Activated T-cell treated with anti-CD3 and anti-CD28 coated beads, Interleukin-2, amount 50 U/mL, for 48 hours (primary cell): ENCODE measurements around the gene MAN1C1.

Source experiments
- DNase-seq, 2 experiments: peaks; one replicate each; pipeline ENCODE4 v3.0.0-alpha.2; 2020

Gene MAN1C1

DNA sequence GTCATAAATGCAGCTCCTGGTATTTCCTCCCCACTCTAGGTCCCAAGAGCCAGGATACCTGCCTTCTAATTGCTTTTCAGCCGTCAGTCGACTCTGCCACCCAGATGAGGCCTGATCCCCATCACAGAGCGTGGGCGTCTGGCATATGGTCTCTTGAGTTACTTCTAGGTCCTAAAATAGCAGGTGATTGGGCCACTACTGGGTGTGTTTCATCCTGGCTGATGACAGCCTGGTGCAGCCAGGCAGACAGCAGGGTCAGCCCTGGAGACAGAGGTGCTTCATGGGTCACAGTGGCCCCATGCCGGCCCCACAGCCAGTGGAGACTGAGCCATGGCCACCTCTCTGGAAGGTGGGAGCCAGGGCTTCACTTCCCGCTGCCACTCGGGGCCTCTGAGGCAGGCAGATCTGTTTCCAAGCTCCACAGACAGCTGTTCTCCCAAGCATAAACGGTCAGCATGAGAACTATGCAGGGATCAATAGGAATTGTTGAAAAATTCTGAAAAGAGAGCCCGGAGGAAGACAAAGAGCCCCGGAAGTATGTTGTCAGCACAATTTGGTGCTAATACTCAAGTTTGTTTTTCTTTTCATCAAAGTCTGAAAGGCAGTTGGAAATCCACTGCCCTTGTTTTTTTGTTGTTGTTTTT is 83.0 kb downstream of the MAN1C1 start:
- DNase-seq = no peak

DNA sequence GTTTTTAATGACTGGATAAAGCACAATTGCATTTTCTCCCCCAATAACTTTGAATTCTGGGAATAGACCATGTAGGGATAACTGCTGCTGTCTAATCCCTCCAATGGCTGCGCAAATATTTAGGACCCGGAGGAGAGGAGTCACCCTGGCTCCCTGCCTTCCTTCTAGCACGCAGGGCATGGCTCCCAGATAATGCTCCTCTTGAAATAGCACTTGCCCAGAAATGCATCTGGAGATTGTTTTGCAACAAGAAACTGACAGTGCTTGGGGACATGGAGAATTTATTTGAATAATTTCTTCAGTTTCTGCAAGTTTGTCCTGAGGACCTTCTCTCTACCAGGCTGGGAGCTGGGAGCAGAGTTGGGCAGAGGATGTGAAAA is 83.5 kb downstream of the MAN1C1 start:
- DNase-seq = no peak

DNA sequence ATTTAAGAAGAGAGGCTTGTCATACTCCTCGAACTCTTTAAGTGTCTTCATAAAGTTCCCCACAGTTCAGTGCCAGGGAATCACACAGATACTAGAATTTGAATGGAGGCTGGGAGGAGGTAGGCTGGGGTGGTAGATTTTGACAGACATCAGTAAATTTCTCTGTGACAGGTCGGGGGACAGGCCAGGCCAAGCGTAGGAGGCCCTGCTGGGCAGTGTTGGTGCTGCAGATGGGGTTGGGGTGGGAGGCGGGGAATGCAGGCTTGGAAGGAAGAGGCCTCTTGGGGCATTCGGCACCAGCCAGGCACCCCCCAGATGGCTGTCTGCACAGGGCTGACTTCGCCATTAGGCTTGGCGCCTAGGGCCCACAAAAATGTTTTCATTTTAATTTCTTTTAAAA is 84.0 kb downstream of the MAN1C1 start:
- DNase-seq = no peak

DNA sequence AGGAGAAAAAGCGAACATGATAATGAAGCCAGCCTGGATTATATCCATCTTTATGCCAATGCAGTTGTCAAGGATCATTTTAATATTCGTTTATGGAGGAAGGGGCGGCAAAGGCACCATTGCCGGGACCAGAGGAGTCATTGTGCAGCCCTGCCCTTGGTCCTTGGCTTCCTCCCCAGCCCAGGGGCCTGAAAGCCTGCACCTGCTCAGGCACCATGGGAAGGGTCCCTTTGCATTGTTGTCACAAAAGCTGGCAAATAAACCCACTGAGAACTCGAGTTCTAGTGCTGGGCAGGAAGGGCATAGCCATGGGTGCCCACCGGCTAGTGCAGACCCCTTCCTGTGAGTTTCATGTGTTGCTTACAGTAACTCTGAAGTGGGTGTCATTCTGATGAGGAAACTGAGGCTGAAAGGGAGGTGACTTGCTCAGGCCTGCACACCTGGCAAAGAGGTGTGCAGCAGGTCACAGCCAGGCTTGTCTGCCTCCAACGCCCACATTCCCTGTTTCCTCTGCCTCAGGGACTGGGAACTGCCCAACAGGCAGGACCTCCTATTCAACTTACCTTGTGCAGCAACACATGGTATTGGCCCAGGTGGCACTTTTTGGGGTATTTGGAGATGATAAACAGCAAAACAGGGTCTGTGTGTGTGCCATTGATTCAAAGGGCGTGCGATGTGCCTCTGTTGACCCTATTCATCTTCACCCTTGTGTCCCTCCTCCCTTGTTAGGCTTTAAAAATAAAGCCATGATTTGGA is 84.6 kb downstream of the MAN1C1 start:
- no peak for DNase-seq

DNA sequence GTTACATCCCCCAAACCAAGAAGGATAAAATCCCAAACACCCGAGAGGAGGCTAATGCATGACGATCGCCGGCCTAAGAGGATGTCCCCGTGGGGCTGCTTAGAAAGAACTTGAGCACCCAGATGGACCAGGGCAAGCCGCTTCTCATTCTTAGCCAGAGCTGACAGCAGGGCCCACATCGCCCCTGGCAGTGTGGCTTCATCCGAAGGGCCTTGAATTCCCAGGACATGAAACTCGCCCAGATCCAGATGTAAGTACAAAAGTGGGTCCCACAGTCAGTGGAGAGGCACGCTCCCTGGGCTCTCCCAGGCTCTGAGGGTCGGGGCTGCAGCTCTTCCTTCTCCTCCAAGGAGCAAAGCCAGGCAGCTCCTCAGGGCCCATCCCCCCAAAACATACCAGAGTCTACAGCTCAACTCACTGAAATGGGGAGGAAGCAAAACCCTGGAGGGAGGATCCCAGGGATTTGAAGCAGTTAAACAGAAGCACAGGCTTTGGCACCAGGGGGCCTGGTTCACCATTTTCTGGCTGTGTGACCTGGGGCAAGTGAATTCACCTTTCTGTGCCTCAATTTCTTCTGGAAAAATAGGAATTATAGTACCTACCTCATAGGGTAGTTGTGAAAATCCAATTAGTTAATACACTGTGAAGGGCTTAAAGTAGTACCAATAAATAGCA is 85.6 kb downstream of the MAN1C1 start:
- no peak for DNase-seq

DNA sequence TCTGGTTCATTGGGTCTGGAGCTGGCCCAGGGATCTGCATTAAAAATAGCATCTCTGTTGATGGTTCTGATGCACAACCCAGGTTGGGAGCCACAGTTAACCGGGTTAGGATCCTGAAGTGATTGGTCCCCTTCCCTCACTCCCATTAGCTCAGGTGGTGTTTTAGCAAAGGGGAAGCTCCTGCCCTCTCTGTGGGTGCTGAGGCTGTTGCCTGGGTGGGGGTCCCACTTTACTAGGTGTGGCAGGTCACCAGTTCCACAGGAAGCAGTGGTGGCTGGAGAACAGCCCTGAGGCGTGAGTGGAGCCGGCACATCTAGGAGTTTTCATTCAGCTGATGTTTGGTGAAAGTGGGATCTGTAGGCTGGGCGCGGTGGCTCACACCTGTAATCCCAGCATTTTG is 86.5 kb downstream of the MAN1C1 start:
- no peak for DNase-seq

DNA sequence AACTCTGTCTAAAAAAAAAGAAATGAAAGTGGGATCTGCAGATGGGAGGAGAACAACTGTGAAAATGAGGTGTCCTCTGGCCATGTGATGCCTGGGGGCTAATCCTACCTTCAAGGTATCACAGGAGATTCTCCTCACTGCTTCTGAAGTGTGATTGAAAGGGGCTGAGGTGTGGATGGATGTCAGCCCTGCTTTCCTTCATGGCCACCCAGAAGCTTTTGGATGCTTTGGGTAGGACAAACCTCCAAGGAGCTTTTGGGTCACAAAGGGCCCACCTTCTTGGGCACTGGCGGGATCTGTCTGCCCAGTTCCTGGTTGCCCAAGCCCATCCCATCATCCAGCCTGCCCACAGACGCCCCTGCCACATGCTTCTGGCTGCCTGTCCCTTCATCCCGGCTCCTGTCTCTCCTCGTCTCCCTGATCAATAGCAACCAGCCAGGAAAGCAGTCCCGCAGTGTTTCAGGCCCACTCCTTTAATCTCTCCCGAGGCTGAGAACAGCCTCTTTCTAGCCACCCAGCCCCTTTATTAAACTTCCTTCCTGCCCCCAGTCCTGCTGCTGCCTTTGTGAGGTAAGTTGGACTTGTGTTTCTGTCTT is 87.2 kb downstream of the MAN1C1 start:
- no peak for DNase-seq

DNA sequence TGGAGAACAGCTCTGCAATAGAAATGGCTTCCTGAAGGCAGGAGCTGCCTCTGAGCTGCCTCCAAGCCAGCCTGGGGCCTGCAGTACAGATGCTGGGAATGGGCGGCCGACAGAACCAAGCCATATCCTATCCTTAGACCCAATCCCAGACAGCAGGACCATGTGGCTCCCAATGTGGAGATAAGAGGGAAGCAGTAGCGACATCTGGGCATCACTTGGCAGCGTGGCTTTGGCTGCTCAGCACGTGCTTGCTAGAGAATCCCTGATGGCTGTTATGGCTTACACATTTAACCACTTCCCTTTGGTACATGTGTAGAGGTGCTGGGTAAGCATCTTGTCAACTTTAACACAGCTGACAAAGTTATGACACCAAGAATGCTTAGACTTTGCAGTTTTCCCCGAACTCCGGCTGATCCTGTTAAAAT is 87.7 kb downstream of the MAN1C1 start:
- DNase-seq = peak in 1 of 2 experiments; percentile 45

DNA sequence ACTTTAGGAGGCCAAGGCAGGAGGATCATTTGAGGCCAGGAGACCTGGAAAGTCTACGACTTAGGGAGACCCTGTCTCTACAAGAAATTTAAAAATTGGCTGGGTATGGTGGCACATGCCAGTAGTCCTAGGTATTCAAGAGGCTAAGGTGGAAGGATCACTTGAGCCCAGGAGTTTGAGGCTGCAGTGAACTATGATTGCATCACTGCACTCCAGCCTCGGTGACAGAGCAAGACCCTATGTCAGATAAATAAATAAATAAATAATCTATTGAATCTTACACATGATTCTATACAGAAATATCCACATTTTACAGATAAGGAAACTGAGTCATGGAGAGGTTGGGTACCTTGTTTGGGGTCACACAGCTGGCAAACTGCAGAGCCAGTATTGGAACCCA is 89.1 kb downstream of the MAN1C1 start:
- DNase-seq = no peak

DNA sequence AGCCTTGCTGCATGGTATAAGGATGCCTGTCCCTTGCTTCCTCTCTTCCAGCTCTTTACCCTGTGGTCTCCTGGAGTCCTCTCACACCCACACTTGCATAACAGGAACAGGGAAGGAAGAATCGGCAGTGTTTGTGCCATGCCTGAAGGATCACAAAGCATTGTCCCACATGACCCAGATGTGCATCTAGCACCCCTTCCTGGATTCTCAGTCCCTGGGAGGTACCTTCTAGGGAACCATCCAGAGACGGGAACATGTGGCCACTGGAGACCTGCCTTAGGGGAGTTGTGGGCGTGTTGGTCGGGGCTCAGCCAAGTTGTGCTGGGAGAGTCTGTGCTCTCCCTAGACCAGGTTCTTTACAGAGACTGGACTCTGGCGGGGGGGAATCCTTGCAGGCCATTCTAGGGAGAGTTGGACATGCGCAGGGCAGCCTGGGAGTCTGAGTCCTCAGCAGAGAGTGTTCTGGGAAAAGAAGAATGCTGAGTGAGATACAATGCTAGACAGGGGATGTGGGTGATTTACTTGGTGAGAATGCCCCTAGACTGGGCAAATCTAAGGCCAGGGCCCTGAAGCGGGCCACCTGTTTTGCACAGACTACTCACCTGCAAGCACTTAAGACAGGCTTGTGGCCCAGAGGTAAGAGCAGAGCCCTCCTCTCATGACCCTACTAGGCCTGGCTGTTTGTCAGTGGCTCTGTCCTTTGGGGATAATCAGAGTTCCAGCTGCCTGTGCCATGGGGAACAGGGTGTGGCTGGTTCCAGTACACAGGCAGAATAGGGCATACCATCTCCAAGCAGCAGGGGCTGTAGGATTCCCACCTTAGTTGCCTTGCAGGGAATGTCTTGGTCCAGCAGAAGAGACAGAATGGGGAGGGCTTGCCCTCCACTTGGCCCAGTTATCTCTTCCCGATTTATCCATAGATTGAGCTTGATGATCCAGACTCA is 89.8 kb downstream of the MAN1C1 start:
- DNase-seq = no peak

DNA sequence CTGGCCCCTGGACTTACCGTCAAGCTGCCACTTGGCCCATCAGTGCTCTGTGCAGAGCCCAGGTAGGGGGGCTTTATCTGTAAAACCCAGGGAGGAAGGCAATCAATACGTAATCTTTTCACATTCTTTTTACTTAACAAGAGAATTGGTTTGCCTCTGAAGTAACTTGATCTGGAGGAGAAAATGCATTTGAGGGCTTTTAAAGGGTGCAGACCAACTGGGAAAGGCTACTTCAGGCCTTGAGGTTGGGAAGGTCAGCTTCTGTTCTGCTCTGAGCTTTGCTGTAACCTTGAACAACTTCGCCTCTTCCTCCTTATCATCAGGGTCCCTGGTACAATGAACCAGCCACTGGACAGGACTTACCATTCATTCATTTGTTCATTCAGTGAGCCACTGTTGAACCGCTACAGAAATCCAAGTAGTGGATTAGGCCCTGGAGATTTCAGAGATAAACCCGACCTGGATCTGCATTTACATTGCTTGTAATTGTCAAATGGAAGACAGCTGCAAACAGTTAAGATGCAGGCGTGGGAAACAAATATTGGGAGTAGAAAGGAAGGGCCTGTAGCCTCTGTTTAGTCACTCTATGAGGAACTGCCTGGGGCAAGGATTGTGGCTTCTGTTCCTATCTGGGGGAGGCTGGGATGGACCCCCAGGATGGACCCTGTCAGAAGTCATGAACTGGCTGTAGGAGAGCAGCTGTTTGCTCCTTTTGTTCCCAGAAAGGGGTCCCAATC is 90.9 kb downstream of the MAN1C1 start:
- no peak for DNase-seq

DNA sequence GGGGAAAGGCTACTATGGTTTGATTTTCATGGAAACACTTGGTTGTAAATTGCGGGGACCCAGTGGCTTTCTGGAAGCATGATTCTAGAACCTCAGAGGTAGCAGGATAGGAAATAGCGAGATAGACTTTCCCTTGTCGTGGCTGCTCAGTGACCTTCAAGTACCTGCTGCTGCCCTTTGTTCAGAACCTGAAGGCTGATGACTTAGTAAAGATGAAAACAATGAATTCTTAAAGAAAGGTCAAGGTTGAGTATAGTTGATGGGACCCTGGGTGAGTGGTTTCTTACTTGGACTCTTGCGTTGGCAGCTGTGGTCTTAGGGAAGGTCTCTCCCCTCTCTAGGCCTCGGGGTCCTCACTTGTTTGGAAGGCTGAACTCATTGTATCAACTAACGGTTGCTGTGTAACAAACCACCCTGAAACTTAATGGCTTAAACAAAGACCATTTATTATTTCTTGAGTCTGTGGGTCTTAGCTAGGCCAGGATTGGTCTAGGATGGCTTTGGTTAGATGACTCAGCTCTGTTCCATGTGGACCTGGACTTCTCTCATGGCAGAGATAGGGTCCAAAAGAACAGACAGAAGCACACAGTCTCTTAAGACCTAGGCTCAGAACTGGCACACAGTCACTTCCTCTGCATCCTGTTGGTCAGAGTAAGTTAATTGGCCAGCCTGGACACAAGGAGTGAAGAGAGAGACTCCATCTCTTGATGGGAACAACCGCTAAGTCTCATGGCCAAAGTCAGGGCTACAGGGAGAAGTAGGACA is 94.2 kb downstream of the MAN1C1 start:
- no peak for DNase-seq

DNA sequence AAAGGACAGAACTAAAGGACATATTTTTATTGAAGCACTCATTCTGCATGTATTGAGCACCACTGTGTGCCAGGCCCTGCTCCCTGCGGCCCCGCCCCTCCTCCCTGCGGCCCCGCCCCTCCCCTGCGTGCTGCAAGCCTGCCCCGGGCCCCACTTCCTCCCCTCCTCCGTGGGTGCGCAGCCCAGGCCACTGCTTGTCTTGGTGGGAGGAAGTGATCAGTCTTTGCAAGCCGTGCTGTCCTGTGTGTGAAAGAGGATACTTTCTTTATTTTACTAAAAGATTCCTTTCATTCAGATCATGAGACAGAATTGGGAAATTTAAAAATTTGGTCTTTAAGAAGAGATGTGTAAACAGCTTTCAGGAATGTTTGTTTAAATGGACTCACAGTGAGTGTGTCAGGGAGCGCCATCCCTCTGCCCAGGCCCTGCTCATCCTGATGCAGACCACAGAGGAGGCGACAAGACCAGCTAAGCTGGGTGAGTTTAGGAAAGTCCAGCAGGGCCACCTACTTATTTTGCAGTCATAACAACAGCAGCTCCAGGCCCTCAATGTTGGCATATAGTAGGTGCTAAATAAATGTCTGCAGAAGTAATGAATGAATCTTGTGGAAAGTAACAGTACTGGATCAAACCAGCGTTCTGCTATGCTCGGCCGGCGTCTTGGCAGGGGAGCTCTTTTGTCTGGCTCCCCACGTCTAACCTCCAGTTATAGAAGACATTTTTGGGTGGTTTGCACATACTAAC is 95.1 kb downstream of the MAN1C1 start:
- DNase-seq = peak; percentile 65 to 72

DNA sequence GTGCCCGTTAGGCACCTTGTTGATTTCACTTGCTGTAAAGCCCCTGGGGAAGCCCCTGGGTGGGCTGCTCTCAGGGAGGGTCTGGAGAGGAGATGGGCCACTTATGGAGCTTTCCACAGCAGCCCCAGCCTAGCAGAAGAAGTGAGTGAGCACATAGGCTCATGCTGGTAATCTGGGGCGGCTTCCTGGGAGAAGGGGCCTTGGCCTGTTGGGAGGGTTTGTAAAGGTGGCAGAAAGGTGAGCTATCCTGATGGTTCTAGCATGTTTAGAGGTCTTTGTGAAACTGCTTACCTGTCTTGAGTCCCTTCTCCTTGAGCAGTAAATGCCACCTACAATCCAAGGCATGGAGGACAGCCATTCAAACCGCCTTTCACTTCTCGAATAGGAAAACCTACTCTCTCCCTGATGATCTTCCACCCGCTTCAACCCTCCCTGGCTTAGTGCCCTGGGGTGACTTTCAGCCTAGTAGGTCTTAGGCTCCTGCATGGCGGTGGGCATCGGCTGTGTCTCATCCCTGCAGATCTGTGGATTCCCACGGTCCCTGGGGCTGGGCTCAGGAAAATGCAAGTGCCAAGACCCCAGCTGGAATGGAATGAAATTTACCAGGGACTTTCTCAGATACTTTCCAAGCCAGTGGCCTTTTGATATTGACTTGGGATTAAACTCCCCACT is 95.8 kb downstream of the MAN1C1 start:
- DNase-seq = no peak

DNA sequence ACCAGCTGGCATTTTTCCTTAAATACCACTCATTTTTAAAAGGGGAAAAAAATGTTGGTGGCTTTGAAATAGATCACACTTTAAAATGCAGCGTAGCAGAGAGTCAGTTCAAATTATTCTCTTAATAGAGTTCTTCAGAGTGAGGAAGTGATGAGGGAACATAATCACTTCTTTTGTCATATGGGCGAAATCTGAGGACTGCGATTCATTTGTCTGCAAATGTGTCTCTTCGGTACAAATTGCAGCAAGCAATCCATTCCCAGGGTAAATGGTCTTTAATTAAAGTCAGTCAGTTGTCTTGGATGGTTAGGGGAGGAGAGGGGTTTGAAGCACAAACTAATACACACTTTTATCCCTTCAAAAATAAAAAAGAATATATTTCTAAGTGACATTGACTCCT is 97.4 kb downstream of the MAN1C1 start:
- no peak for DNase-seq

DNA sequence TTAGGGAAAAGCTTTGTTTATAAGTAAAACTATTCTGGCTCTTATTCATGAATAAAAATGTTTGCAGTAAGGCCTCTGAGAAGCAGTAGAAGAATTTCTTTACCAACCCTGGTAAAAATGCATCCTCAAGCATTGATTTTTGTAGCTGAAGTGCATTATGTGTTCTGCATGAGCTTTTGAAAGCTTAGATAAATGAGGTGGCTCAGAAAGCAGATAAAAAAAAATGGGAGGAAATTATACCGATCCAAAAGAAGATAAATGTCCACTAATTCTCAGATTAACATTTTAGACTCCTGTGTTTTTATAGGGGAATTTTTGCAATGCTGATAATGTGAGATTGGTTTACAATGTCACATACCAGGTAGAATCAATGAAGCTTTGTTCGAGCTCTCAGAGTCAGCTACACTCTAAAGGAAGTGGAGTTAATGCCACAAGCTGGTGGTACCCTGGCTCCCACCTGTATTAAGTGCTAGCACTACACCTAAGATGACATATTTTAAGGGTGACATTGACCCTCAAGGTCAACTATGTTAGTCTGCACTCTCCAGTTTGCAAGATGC is 97.9 kb downstream of the MAN1C1 start:
- no peak for DNase-seq

DNA sequence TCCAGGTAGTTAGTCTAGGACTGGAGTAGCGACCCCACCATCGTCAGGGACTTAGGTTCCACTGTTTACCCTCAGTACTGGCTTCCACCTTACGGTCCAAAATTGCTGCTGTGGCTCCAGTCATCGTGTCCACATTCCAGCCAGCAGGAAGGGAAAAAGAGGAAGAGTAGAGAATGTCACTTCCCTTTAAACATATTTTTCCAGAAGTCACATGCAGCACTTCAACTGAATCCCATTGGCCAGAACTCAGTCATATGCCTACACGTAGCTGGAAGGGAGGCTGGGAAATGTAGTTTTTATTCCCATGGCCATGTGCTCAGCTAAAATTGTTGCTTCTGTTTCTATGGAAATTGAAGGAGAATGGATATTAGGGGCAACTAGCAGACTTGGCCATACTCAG is 99.3 kb downstream of the MAN1C1 start:
- DNase-seq = no peak

DNA sequence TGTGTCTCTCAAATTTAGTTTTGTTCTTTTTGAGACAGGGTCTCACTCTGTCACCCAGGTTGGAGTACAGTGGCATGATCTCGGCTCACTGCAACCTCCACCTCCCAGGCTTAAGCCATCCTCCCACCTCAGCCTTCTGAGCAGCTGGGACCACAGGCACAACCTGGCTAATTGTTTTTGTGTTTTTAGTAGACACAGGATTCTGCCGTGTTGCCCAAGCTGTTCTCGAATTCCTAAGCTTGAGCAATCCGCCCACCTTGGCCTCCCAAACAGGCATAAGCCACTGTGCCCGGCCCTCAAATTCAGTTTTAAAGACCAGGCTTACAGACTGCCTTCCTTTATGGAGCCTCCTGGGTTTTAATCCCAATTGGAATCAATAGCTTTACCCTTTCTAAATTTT is 99.7 kb downstream of the MAN1C1 start:
- no peak for DNase-seq

DNA sequence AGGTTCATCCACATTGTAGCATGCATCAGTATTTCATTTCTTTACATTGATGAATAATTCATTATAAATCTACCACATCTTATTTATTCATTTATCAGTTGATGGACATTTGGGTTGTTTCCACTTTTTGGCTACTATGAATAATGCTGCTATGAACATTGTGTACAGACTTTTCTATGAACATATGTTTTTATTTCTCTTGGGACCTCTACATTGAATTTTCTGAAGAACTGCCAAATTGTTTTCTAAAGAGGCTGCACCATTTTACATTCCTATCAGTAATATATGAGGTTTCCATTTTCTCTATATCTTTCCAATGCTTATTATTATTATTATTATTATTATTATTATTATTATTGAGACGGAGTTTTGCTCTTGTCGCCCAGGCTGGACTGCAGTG is 102.1 kb downstream of the MAN1C1 start:
- DNase-seq = no peak
